Inflammatory macrophage treated with lipopolysaccharide for 4 hours (primary cell): ENCODE results near the gene PDXP.
"Not testable (repeated sequence)": the region's sequence is repeated elsewhere in the genome, so short reads cannot be mapped to it uniquely, and the experiment has no call there.

Source experiments
- DNase-seq: peaks from one replicate; pipeline ENCODE4 v3.0.0-alpha.2; 2020

Gene PDXP

DNA sequence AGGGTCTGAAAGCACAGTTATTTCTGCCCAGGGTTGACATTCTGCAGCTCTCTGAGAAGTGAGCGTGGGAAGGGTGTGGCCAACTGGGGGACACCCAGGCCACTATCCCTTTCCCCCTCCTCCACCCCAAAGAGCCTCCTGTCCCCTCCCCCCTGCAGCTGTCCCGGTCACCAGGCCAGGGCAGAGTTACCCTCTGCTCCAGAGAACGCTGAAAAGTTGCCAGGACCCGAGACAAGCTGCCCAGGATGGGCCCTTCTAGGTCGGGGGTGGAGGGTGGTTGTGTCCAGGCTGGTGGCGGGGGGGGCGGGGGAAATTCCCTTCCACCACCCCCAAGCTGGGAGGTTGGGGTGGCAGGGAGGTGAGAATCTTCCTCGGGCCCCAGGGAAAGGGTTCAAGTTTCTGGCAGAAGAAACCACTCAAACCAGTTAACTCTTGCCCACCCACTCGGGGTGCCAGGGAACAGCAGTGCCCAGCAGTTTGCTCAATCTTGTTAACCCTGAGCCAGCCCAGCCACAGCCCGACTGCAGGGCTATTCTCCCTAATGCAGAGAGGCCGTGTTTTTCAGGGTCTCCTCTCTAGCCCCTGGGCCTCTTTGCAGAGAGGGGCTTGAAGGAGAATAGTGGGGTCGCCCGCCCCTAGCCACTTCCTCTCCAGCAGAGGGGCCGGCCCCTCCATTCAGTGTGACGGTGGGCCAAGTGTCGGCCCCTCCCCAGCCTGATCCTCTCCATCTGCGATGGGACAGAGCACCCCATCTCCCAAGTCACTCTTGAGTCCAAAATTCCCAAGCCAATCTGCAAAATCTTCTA lies 17.6 kb downstream of the PDXP start:
- DNase-seq = peak; percentile 44

DNA sequence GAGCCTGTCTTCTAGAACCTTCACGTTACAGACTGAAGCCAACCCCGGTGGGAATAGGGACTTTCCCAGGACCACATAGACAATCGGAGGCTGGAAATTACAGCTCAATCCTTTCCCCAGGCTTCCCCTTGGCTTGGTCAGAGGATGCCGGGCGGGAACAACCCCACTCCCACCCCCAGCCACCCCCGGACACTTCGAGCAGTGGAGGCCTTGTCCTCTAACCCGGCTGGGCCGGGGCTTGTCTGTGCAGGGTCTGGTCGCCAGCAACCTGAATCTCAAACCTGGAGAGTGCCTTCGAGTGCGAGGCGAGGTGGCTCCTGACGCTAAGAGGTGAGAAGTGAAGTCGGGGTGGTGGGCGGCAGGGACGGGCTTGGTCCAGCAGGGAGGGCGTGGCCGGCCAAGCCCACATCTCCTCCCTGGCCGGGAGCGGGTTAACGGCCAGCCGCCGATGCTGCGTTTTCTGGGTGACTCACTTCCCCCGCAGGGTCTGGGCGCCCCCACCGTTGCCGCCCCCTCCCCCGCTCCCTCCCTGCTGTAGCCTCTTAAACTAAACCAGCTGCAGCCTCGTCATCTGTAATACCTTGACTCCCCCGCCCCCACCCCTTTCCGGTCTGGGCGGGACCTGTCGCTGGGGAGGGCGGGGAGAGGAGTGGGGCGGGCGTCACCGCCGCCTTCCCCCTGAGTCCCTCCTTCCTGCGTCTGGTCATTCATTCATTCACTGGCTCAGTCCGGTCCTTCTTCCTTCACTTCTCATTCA lies 18.4 kb downstream of the PDXP start:
- DNase-seq = peak; percentile 89

DNA sequence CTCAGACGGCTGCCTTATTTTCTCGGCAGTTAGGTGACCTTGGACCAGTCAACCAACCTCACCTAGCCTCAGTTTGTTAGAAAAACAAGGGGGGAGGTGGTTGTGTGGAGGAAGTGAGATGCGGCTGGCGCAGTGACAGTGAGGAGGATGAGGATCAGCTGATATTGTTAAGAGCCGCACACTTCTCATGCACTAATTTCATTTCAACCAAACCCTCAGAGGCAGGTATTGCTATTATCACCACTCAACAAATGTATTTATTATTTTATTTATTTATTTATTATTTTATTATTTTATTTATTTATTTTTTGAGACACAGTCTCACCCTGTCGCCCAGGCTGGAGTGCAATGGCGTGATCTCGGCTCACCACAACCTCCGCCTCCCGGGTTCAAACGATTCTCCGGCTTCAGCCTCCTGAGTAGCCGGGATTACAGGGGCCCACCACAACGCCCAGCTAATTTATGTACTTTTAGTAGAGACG lies 19.0 kb downstream of the PDXP start:
- DNase-seq = no peak

DNA sequence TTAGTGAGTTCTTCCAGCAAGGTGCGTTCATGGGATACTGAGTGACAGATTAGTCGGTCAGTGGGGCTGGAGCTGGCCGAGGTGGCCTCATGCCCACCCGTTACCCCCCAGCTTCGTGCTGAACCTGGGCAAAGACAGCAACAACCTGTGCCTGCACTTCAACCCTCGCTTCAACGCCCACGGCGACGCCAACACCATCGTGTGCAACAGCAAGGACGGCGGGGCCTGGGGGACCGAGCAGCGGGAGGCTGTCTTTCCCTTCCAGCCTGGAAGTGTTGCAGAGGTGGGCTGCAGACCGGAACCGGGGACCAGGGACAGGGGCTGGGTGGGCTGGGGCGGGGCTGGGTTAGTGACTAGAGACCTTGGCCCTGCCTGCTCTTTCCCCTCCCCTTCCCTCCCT lies 19.8 kb downstream of the PDXP start:
- DNase-seq = no peak

DNA sequence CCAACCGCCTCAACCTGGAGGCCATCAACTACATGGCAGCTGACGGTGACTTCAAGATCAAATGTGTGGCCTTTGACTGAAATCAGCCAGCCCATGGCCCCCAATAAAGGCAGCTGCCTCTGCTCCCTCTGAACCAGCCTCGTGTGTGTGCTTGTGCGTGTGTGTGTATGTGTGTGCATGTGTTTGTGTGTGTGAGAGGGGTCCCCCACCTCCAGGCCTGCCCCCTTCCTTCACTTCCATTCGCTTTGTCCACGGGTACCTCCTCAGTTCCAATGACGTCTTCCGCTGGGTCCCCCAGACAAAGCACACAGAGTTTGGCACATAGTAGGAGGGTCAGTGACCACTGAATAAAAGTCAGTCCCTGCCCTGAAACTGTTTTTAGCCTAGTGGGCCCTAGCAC lies 21.1 kb downstream of the PDXP start:
- no peak for DNase-seq

DNA sequence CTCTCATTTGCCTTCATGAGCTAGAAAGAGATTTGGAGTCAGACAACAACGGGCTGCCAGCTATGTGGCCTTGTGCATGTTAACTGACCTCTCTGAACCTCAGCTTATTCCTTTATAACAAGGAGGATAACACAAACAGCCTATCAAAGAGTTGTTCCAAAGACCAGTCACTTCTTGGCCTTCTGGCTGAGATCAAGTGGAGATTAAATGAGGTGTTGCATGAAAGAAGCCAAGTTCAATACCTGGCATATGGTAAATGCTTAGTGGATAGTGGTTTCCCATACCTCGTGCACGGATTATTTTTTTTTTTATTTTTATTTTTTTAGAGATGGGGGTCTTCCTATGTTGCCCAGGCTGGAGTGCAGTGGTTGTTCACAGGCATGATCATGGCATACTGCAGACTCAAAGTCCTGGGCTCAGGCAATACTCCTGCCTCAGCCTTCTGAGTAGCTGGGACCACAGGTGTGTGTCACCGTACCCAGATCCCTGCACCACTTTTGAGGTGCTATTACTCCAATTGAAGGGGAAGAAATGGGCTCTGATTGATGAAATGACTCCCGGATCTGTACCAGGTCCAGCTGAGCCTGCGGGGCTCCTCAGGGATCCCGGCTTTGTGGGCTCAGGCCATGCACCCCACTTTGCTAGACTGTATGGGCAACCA lies 21.8 kb downstream of the PDXP start:
- DNase-seq = no peak

DNA sequence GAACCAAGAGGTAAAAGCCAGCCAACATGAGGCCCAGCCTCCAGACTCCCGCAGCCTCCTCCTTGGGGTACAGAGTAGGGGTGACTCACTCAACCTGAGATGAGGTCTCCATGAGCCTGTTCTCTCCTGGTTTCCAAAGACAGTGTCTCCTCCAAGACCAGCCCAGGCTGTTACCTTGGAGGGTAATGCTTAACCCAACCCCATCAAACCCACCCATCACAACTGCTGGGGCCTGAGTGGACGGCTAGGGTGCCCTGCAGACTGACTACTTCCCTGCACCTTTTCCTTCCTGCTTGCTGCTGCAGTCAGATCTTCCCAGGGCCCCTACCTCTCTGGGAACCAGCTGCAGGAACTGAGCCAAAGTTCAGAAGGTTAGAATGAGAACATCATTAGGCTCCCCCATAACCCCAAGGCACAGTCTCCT lies 22.5 kb downstream of the PDXP start:
- no peak for DNase-seq

DNA sequence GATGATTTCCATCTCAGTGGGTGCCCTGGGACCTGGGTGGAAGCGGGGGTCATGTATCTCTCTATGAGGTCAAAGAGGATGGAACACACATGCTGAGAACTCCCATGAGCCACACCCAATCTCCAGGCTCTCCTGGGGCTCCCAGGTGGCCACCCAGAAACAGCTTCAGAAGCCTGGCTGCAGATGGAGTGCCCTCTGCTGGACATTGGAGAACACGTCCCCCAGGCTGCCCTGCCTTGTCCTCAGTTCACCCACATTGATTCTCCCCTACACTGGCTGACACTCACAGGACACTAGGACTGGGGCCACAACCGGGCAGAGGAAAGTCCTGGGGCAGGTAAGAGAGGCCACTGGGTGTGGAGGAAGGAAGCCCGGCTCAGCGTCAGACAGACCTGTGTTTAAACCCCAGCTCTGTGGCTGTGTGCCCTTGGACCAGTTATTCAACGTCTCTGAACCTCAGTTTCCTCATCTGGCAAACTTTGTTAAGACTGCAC lies 23.1 kb downstream of the PDXP start:
- DNase-seq = peak; percentile 71

DNA sequence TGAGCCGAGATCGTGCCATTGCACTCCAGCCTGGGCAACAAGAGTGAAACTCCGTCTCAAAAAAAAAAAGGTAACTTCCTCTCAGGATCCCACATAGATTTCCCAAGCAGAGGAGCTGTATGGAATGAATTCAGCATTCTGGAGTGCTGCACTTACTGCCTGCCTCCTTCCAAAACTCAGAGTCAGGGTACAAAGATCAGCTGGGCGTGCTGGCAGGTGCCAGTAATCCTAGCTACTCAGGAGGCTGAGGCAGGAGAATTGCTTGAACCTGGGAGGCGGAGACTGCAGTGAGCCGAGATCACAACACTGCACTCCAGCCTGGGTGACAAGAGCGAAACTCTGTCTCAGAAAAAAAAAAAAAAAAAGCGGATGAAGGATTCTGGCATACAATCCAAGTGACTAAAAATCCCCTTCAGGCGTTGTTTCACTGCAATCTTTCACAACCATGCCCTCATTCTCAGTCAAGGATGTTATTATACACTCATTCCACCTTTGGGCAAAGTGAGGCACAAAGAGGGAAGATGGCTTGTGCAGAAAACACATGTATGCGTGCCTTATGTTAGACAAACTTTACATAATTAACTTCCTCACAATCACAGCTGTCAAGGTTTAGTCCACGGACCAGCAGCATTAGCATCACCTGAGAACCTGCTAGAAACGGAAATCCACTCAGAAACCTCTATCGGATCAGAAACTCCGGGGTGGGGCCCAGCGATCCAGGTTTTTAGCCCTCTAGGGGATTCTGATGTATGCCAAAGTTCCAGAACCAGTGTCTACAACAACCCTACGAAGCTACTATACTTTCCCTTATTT lies 26.5 kb downstream of the PDXP start:
- DNase-seq = no peak

DNA sequence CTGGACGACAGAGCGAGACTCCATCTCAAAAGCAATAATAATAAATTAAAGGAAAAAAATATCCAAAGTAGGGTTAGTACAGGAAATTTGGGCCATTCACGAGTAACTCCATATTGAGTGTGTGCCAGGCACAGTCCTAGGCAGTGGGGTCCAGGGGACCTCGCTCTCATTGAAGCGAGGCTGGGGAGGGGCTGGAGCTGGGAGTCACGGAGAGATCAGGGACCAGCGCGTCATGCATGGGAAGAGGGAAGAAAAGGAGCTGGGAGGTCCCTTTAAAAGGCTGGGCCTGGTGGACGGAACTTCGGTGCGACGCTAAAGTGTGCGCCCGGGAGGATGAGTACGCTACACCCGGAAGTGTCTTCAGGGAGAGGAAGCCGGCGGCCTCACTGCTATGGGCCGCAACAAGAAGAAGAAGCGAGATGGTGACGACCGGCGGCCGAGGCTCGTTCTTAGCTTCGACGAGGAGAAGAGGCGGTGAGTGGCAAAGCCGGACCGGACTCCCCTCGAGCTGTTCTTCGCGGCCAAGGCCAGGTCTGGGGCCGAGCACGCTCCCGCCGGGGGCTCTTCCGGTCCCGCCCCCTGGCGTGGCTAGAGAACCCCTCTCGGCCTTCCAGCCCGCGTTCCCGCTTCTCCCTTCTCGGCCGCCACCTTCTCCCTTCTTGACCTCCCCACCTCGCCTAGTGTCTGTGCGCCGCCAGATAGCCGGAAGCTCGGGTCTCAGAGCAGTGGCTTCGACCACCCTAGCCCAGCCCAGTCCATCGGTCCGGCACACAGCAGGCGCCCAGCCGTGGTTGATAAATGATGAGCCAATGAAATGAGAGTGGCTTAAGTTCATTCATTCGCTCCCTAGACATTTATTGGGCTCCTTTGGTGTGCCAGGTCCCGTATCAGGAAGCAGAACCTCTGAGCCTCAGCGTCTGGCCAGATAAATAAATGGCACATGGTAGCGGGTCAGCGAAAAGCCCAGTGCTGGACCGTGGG lies 27.8 kb downstream of the PDXP start, which contains the start of gene NOL12:
NOL12 (plus strand) TSS at position 342 of the 981 bp plus-strand sequence; CDS start at position 392, 50 bp downstream.
- peak; percentile 82 for DNase-seq

DNA sequence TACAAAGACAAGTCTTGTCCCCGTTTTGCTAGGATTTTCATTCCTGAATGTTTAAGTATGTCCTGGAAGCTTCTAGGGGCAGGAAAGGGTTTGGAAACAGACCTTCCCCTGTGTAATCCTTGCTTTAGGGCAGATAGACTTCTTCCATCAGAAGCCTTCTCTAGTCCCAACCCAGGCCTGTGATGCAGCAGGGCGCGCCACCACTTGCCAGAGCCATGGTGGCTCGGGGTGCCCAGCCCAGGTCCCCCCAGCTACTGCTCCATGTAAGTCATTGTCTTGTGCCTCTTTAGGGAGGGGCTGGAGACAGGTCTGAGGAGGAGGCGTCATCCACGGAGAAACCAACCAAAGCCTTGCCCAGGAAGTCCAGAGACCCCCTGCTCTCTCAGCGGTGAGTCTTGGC lies 31.9 kb downstream of the PDXP start:
- no peak for DNase-seq

DNA sequence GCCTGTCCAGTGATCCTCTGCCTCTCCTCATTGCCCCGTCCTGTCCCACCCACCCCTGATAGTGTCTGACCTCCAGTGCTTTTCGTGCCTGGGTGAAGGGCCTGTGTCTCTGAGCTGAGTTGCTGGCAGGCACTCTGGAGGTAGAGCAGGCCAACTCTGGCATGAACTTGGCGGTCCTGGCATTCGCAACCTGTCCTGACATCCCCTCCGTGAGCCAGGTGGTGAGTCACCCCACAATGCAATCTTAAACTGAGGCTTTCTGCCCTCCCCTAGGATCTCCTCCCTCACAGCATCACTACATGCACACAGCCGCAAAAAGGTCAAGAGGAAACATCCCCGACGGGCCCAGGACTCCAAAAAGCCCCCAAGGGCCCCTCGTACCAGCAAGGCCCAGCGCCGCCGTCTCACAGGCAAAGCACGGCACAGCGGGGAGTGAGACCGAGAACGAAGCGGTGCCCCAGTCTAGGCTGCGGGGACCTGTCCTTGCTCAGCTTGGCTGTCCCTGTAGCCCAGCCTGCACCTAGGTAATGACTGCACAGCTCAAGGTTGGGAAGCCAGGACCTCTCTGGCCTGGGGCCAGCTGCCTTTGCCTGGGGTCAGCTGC lies 32.5 kb downstream of the PDXP start:
- DNase-seq = no peak

DNA sequence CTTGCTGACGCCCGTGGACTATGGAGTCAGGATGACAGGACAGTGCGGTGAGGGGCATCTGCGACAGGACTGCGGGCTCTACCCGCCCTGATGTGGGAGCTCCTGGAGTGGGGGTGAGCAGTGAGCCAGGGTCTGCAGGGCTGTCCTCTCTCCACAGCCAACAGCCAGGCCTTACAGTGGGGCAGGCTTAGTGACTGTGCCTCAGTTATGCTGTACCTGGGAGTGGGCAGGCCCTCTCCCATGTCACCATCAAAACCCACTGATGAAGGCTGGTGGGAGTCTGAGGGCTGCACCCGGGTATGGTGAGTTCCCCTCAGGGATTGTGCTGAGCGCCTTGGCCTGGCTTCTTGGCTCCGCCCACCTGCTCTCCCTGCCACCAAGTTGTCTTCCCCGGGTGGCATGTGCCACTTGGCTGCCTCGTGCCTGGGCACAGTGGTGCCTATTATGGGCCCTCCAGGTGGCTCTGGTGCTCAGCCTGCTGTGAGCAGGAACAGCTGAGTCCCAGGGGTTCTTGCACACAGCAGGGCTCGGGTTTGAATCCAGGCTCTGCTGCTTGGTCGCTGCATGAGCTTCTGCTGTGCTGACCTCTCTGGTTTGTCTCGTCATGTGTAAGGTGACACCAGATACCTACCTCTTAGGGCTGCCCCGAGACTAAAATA lies 34.2 kb downstream of the PDXP start:
- DNase-seq = no peak

DNA sequence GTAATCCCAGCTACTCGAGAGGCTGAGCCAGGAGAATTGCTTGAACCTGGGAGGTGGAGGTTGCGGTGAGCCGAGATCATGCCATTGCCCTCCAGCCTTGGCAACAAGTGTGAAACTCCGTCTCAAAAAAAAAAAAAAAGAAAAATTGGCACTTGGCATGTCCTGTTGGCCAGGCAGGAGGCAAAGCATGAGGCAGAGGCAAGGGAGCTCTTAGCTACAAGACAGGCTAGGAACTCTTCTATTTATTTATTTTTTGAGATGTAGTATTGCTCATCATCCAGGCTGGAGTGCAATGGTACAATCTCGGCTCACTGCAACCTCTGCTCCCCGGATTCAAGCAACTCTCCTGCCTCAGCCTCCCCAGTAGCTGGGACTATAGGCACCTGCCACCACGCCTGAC lies 35.6 kb downstream of the PDXP start:
- not testable (repeated sequence) for DNase-seq

DNA sequence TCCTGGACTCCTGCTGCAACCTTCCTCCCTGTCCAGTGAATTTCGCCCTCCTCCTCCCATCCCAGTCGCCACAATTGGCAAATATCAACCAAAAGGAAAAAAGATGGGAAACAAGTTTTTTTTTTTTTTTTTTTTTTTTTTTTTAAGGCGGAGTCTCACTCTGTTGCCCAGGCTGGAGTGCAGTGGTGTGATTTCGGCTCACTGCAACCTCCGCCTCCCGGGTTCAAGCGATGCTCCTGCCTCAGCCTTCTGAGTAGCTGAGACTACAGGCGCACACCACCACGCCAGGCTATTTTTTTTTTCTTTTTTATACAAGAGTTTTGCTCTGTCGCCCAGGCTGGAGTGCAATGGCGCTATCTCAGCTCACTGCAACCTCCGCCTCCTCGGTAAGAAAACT lies 37.7 kb downstream of the PDXP start:
- not testable (repeated sequence) for DNase-seq

DNA sequence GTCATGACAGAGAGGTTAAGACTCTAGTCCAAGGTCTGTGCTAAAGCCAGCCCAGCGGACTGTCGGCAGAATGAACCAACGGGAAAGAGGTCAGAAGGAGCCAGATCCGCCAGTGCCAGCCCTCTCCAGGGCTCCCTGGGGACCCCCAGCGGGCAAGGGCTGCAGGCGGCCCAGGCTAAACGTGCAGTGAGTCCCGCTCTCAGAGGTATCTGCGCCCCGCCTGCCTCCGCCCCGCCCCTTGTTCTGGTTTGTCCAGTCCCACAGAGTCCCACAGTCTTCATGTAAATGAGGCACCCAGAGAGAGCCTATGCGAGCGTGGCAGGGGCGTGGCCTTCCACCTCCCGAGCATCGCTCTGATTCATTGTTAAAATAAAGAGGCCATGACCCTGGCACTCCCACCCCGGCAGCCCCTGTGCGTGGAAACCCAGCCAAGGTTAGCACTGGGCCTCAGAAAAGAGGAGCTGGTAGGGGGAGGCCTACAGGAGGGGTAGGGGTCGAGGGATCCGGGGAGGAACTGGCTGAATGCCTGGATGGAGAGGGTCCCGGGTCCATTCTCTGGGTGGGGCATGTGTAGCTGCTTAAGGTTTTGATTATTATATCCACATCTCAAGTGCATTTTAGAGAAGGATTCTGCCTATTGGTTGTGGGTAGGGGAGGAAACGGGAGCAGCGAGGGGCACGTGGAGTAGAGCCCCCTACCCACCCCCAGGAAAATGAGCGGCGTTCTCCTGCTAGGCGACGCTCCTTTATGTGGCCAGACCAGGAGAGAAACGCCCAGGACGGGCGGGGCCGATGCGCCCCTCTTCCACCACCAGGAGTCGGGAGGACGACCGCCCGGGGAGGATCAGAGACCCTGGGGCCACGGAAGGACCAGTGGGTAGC lies 38.4 kb downstream of the PDXP start, which contains the start of gene TRIOBP:
TRIOBP (plus strand) TSS at position 392 of the 881 bp plus-strand sequence. CDS start 4,318 bp downstream, outside the sequence.
- peak; percentile 88 for DNase-seq

DNA sequence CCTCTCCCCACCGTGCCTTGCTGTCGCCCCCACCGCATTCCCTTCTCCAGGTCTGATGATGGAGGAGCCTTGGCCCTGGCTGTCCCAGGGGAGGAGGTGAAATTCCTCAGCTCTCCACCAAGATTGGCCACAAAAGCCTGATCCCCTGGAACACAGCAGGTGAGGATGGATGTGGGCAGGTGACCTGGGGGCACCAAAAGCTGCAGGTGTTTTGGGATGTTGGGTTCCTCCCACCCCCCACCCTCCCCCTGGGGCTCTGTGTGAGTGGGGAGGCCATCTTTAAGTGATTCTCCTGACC lies 39.0 kb downstream of the PDXP start:
- no peak for DNase-seq

DNA sequence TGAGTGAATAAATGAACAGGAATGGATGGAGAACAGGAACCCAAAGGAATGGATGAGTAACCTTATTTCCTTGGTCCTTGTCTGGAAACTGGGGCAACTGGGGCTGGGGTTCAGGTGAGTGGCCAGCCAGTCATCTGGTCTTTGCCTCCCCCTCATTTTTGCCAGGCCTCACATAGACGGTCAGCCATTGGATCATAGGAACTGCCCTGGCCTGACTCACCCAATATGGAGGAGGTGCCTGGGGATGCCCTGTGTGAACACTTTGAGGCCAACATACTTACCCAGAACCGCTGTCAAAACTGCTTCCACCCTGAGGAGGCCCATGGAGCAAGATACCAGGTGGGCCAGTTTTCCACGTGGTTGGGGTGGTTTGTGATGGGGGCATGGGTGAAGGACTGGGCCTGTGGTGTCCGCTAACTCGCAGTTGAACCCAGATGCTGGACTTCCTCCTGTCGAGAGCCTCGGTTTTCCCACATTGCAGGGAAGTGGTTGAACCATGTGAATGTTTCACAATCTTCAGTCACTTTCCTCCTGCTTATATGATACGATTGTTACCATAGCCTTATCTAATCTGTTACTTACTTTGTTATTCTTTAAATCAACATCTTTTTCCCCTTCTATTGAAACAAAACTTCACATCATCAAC lies 42.7 kb downstream of the PDXP start:
- peak; percentile 86 for DNase-seq

DNA sequence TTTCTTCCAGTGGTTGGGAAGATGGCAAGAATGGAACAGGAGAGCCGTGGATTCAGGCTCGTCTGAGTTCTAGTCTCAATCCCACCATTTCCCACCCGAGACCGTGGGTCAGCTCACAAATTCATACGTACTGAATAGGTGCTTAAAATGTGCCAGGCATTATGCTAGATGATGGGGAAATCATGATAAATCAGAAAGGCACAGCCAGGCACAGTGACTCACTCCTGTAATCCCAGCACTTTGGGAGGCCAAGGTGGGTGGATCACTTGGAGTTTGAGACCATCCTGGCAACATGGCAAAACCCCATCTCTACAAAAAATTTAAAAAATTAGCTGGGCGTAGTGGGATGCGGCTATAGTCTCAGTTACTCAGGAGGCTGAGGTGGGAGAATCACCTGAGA lies 45.4 kb downstream of the PDXP start:
- DNase-seq = no peak
